Measurements from ENCODE around the gene PXN.

DNA sequence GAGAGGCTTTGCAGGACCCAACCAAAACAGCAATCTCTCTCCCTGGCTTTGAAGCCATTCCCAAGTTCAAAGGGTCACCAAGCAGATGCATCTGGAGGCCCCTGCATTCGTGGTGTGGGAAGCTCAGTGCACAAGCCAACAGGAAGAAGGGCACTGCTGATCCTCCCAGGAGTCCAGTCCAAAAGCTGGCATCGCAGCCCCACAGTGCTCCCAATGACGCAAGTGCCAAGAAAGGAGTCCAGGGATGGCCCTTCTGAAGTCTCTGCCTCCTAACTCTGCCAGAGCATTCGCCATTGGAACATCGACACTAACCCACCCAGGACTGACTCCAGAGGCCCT is 25.1 kb downstream of the PXN start:
- TF ChIP-seq, protein P1, sequence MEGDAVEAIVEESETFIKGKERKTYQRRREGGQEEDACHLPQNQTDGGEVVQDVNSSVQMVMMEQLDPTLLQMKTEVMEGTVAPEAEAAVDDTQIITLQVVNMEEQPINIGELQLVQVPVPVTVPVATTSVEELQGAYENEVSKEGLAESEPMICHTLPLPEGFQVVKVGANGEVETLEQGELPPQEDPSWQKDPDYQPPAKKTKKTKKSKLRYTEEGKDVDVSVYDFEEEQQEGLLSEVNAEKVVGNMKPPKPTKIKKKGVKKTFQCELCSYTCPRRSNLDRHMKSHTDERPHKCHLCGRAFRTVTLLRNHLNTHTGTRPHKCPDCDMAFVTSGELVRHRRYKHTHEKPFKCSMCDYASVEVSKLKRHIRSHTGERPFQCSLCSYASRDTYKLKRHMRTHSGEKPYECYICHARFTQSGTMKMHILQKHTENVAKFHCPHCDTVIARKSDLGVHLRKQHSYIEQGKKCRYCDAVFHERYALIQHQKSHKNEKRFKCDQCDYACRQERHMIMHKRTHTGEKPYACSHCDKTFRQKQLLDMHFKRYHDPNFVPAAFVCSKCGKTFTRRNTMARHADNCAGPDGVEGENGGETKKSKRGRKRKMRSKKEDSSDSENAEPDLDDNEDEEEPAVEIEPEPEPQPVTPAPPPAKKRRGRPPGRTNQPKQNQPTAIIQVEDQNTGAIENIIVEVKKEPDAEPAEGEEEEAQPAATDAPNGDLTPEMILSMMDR (IDR thresholded peaks at IDR 0.05) = no peak
- TF ChIP-seq POLR2A (IDR thresholded peaks at IDR 0.05) = no peak
